Measurements from ENCODE around the gene JMY.

DNA sequence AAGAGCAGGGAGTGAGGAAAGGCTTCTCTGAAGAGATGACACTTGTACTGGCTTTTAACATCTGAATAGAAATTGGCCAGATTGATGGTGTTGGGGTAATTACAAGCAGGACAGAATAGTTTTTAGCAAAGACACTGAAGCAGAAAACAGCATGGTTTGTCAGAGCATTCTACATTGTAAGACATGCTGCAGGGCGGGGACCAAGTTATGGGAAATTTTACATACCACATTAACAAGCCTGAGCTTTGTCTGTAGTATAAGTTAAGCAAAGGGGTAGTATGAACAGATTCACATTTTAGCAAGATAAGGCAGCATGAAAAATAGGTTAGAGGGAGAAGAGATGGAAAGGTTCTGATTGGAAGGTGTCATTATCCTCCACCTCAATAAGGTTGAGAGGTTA, 66.5 kb downstream of the JMY start:
- TF ChIP-seq, protein P1, sequence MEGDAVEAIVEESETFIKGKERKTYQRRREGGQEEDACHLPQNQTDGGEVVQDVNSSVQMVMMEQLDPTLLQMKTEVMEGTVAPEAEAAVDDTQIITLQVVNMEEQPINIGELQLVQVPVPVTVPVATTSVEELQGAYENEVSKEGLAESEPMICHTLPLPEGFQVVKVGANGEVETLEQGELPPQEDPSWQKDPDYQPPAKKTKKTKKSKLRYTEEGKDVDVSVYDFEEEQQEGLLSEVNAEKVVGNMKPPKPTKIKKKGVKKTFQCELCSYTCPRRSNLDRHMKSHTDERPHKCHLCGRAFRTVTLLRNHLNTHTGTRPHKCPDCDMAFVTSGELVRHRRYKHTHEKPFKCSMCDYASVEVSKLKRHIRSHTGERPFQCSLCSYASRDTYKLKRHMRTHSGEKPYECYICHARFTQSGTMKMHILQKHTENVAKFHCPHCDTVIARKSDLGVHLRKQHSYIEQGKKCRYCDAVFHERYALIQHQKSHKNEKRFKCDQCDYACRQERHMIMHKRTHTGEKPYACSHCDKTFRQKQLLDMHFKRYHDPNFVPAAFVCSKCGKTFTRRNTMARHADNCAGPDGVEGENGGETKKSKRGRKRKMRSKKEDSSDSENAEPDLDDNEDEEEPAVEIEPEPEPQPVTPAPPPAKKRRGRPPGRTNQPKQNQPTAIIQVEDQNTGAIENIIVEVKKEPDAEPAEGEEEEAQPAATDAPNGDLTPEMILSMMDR (IDR thresholded peaks at IDR 0.05), result no peak
- TF ChIP-seq POLR2A (IDR thresholded peaks at IDR 0.05), result no peak
